Activated CD4-positive, alpha-beta memory T cell treated with anti-CD3 and anti-CD28 coated beads for 36 hours (primary cell): ENCODE results near the gene FANCB. TPM values are rescaled to one million over a fixed set of nuclear protein-coding genes. Genes with fewer than 3 reads are reported as not detected.

Source experiments
- CTCF ChIA-PET: fragments of 350-600 bp; sonication (Branson Sonifier 250); formaldehyde crosslinking; loops from one replicate; lab custom pipeline; 2021; ENCODE audit warnings: antibody characterized with exemption, inconsistent platforms; lab: Charles Lee
- POLR2A ChIA-PET: fragments of 350-600 bp; sonication (Branson Sonifier 250); formaldehyde crosslinking; loops from one replicate; lab custom pipeline; 2021; ENCODE audit warnings: antibody characterized with exemption; lab: Charles Lee
- DNase-seq: peaks from one replicate; pipeline ENCODE4 v3.0.0-alpha.2; 2020
- H3K27ac Mint-ChIP-seq: one replicate; pipeline ENCODE4 v1.8.0; 2021; ENCODE audit warnings: mixed read lengths
- H3K27me3 Mint-ChIP-seq: one replicate; pipeline ENCODE4 v1.8.0; 2021; ENCODE audit warnings: mixed read lengths
- H3K36me3 Mint-ChIP-seq: one replicate; pipeline ENCODE4 v1.8.0; 2021; ENCODE audit warnings: mixed read lengths
- H3K4me1 Mint-ChIP-seq: one replicate; pipeline ENCODE4 v1.8.0; 2021; ENCODE audit warnings: low read depth, mixed read lengths
- H3K4me3 Mint-ChIP-seq: one replicate; pipeline ENCODE4 v1.8.0; 2021; ENCODE audit warnings: mild to moderate bottlenecking, mixed read lengths
- H3K9me3 Mint-ChIP-seq: one replicate; pipeline ENCODE4 v1.8.0; 2021; ENCODE audit warnings: mixed read lengths
- intact Hi-C: fragments of 100-400 bp; cut with micrococcal nuclease; formaldehyde crosslinking; loops from one replicate; pipeline ENCODE4 v1.15.1; 2023
- total RNA-seq, 2 experiments: library from RNA; stranded (reverse); gene quantifications; one replicate each; pipeline ENCODE4 v1.2.3, GENCODE V29; 2021

FANCB gene
- total RNA-seq, result 10 to 100 TPM; 12.0 to 16.2 TPM

- peak within 1 kb of the TSS; percentile 80 for H3K27ac Mint-ChIP-seq
- H3K36me3 Mint-ChIP-seq, result peaks cover 7% of the 10 kb centered on the region
- H3K9me3 Mint-ChIP-seq, result no peaks in the 10 kb centered on the region
- intact Hi-C loops, result loop anchor here (1.0 to 10.0 kb wide), 9 partner anchors 26 to 1138 kb away; partner anchors contain the start of genes OFD1, PIGA and TRAPPC2
- H3K27me3 Mint-ChIP-seq, result no peaks in the 10 kb centered on the region
- POLR2A ChIA-PET, result interaction anchor here (0.7 kb wide), 1 partner anchor 845 kb away, joined by 3 read pairs; no protein-coding TSS in a partner anchor
- peak within 1 kb of the TSS; percentile 79 for H3K4me3 Mint-ChIP-seq
- peak; percentile 96 for DNase-seq
- peaks cover 15% of the 10 kb centered on the region for H3K4me1 Mint-ChIP-seq
- CTCF ChIA-PET, result no interaction called here
These were observed at the start of gene FANCB, which contains the start of gene MOSPD2 for GRCh38 chrX:14872851-14873675. TSS of gene FANCB (minus strand) at chrX:14873069. CDS start at chrX:14865510, 7,559 bp downstream. TSS of gene MOSPD2 (plus strand) at chrX:14873421. CDS start at chrX:14873529, 108 bp downstream.

- H3K4me1 Mint-ChIP-seq, result no peaks in the 10 kb centered on the region
- no peak overlapping the region for H3K4me3 Mint-ChIP-seq
- no peak overlapping the region for H3K27ac Mint-ChIP-seq
- intact Hi-C loops, result no loop called here
- H3K9me3 Mint-ChIP-seq, result no peaks in the 10 kb centered on the region
- ChIA-PET POLR2A (no interaction called here), CTCF (no interaction called here)
- H3K27me3 Mint-ChIP-seq, result no peaks in the 10 kb centered on the region
- H3K36me3 Mint-ChIP-seq, result peaks cover 9% of the 10 kb centered on the region
- DNase-seq, result no peak
These were observed 49.6 kb upstream of the FANCB start for GRCh38 chrX:14922437-14922836.

GRCh38 chrX:14920196-14920595 lies 47.3 kb upstream of the FANCB start:
- no peaks in the 10 kb centered on the region for H3K4me1 Mint-ChIP-seq
- no peak for DNase-seq
- intact Hi-C loops, result no loop called here
- no peak overlapping the region for H3K27ac Mint-ChIP-seq
- POLR2A ChIA-PET, result no interaction called here
- H3K4me3 Mint-ChIP-seq, result no peak overlapping the region
- H3K9me3 Mint-ChIP-seq, result no peaks in the 10 kb centered on the region
- no peaks in the 10 kb centered on the region for H3K27me3 Mint-ChIP-seq
- peaks cover 16% of the 10 kb centered on the region for H3K36me3 Mint-ChIP-seq
- CTCF ChIA-PET, result interaction anchor here (0.9 kb wide), 1 partner anchor 9 kb away, joined by 3 read pairs; no protein-coding TSS in a partner anchor

GRCh38 chrX:14919407-14919806 lies 46.5 kb upstream of the FANCB start:
- Mint-ChIP-seq H3K4me1 (no peaks in the 10 kb centered on the region), H3K27ac (no peak overlapping the region), H3K4me3 (no peak overlapping the region), H3K27me3 (no peaks in the 10 kb centered on the region), H3K36me3 (peaks cover 16% of the 10 kb centered on the region), H3K9me3 (no peaks in the 10 kb centered on the region)
- POLR2A ChIA-PET, result no interaction called here
- CTCF ChIA-PET, result interaction anchor here (0.9 kb wide), 1 partner anchor 8 kb away, joined by 3 read pairs; no protein-coding TSS in a partner anchor
- DNase-seq, result no peak
- intact Hi-C loops, result no loop called here

GRCh38 chrX:14916017-14916674 lies 43.3 kb upstream of the FANCB start:
- ChIA-PET POLR2A (no interaction called here), CTCF (no interaction called here)
- no peak overlapping the region for H3K4me3 Mint-ChIP-seq
- no peak overlapping the region for H3K27ac Mint-ChIP-seq
- H3K36me3 Mint-ChIP-seq, result peaks cover 21% of the 10 kb centered on the region
- H3K27me3 Mint-ChIP-seq, result no peaks in the 10 kb centered on the region
- intact Hi-C loops, result no loop called here
- H3K4me1 Mint-ChIP-seq, result no peaks in the 10 kb centered on the region
- DNase-seq, result no peak
- no peaks in the 10 kb centered on the region for H3K9me3 Mint-ChIP-seq

- Mint-ChIP-seq H3K4me3 (no peak overlapping the region), H3K27ac (no peak overlapping the region), H3K36me3 (peaks cover 21% of the 10 kb centered on the region), H3K4me1 (no peaks in the 10 kb centered on the region), H3K27me3 (no peaks in the 10 kb centered on the region), H3K9me3 (no peaks in the 10 kb centered on the region)
- ChIA-PET POLR2A (no interaction called here), CTCF (no interaction called here)
- intact Hi-C loops, result no loop called here
- no peak for DNase-seq
These were observed 42.7 kb upstream of the FANCB start for GRCh38 chrX:14915596-14915995.

GRCh38 chrX:14913241-14913640 lies 40.4 kb upstream of the FANCB start:
- no peaks in the 10 kb centered on the region for H3K9me3 Mint-ChIP-seq
- no peaks in the 10 kb centered on the region for H3K27me3 Mint-ChIP-seq
- H3K4me1 Mint-ChIP-seq, result no peaks in the 10 kb centered on the region
- intact Hi-C loops, result no loop called here
- no peak for DNase-seq
- peaks cover 20% of the 10 kb centered on the region for H3K36me3 Mint-ChIP-seq
- no peak overlapping the region for H3K27ac Mint-ChIP-seq
- CTCF ChIA-PET, result interaction anchor here (0.7 kb wide), 1 partner anchor 329 kb away, joined by 3 read pairs; no protein-coding TSS in a partner anchor
- POLR2A ChIA-PET, result no interaction called here
- H3K4me3 Mint-ChIP-seq, result no peak overlapping the region

- Mint-ChIP-seq H3K27ac (no peak overlapping the region), H3K4me1 (peaks cover 3% of the 10 kb centered on the region), H3K36me3 (peaks cover 27% of the 10 kb centered on the region), H3K4me3 (no peak overlapping the region), H3K27me3 (no peaks in the 10 kb centered on the region), H3K9me3 (peaks cover 12% of the 10 kb centered on the region)
- intact Hi-C loops, result no loop called here
- ChIA-PET CTCF (no interaction called here), POLR2A (no interaction called here)
- DNase-seq, result no peak
These were observed 31.0 kb upstream of the FANCB start for GRCh38 chrX:14903891-14904290.

GRCh38 chrX:14902537-14902936 lies 29.7 kb upstream of the FANCB start:
- intact Hi-C loops, result no loop called here
- peaks cover 3% of the 10 kb centered on the region for H3K4me1 Mint-ChIP-seq
- H3K36me3 Mint-ChIP-seq, result peaks cover 30% of the 10 kb centered on the region
- no peaks in the 10 kb centered on the region for H3K27me3 Mint-ChIP-seq
- ChIA-PET CTCF (no interaction called here), POLR2A (no interaction called here)
- no peak overlapping the region for H3K4me3 Mint-ChIP-seq
- DNase-seq, result no peak
- peaks cover 12% of the 10 kb centered on the region for H3K9me3 Mint-ChIP-seq
- no peak overlapping the region for H3K27ac Mint-ChIP-seq

- DNase-seq, result no peak
- H3K4me3 Mint-ChIP-seq, result no peak overlapping the region
- ChIA-PET POLR2A (no interaction called here), CTCF (no interaction called here)
- intact Hi-C loops, result loop anchor here (1.0 to 2.0 kb wide), 2 partner anchors 15 to 26 kb away; partner anchors contain the start of genes FANCB and MOSPD2
- no peak overlapping the region for H3K27ac Mint-ChIP-seq
- peaks cover 33% of the 10 kb centered on the region for H3K36me3 Mint-ChIP-seq
- peaks cover 3% of the 10 kb centered on the region for H3K4me1 Mint-ChIP-seq
- peaks cover 8% of the 10 kb centered on the region for H3K9me3 Mint-ChIP-seq
- no peaks in the 10 kb centered on the region for H3K27me3 Mint-ChIP-seq
These were observed 26.7 kb upstream of the FANCB start for GRCh38 chrX:14899607-14900006.

GRCh38 chrX:14897042-14897441 lies 24.2 kb upstream of the FANCB start:
- Mint-ChIP-seq H3K27me3 (no peaks in the 10 kb centered on the region), H3K27ac (no peak overlapping the region), H3K36me3 (peaks cover 22% of the 10 kb centered on the region), H3K4me1 (peaks cover 3% of the 10 kb centered on the region), H3K9me3 (no peaks in the 10 kb centered on the region), H3K4me3 (no peak overlapping the region)
- ChIA-PET POLR2A (no interaction called here), CTCF (no interaction called here)
- no peak for DNase-seq
- intact Hi-C loops, result no loop called here

GRCh38 chrX:14896273-14896672 lies 23.4 kb upstream of the FANCB start:
- H3K27ac Mint-ChIP-seq, result no peak overlapping the region
- DNase-seq, result no peak
- CTCF ChIA-PET, result no interaction called here

More at GRCh38 chrX:14896273-14896672, 23.4 kb upstream of the FANCB start:
- Mint-ChIP-seq H3K36me3 (peaks cover 19% of the 10 kb centered on the region), H3K4me1 (peaks cover 3% of the 10 kb centered on the region), H3K27me3 (no peaks in the 10 kb centered on the region), H3K9me3 (no peaks in the 10 kb centered on the region), H3K4me3 (no peak overlapping the region)
- POLR2A ChIA-PET, result no interaction called here
- intact Hi-C loops, result no loop called here
